ENCODE data around the gene HIPK4.

Gene HIPK4

GRCh38 chr19:40331052-40331451 lies 58.9 kb downstream of the HIPK4 start:
- no peak for TF ChIP-seq CTCF (IDR thresholded peaks at IDR 0.05; ENCODE audit: low read depth, low read length, missing control alignments)
- in situ Hi-C loops (cut with HindIII; ENCODE audit: low sequenced_read_pairs) = no loop called here
- no peak for DNase-seq (ENCODE audit: low read depth)
- no peak overlapping the region for H3K4me3 ChIP-seq (ENCODE audit: low read depth, low read length)

Measured in astrocyte of the cerebellum (primary cell).